K562 (cell line): Measurements from ENCODE around the gene KCTD17.

Experiments
- CBX3 ChIP-seq, 2 experiments: IDR thresholded peaks; 1 replicate in 1 of 2; 2 replicates in 1 of 2; pipeline ENCODE4 v1.6.1; 2012; ENCODE audit warnings: inconsistent platforms in 2 of 2, low read length in 2 of 2, borderline replicate concordance in 1 of 2, control low read depth in 1 of 2
- EP300 ChIP-seq: IDR thresholded peaks from 2 replicates; pipeline ENCODE4 v1.6.1; 2012; ENCODE audit warnings: low read length, improper control_type of control experiment
- PKNOX1 ChIP-seq: fragments of 450-650 bp; IDR thresholded peaks from 2 replicates; pipeline ENCODE4 v1.6.1; 2016
- ZNF707 ChIP-seq: fragments of 250-450 bp; sonication (Bioruptor Pico); conservative IDR thresholded peaks from 2 replicates; pipeline ENCODE4 v1.8.0; 2022; ENCODE audit warnings: inconsistent platforms, mild to moderate bottlenecking, moderate library complexity

GRCh38 chr22:37111156-37111717, 59.7 kb downstream of the KCTD17 start:
- no peak for TF ChIP-seq PKNOX1
- TF ChIP-seq ZNF707: no peak
- no peak for TF ChIP-seq EP300
- no peak for TF ChIP-seq CBX3 (IDR thresholded peaks at IDR 0.05; ENCODE audit: borderline replicate concordance in 1 of 2, low read length in 2 of 2)
